Skin epidermis (tissue), 12 donors: Measurements from ENCODE around the gene RBP3.
A peak's percentile ranks its signal among the peaks of the same experiment; 100 is the strongest.

Experiments
- H3K27ac ChIP-seq, 21 experiments: fragments of 200-600 bp; sonication (generic) in 11 of 21; one replicate each; pipeline ENCODE4 v1.5.0; 2020; ENCODE audit warnings: mild to moderate bottlenecking in 3 of 21, inconsistent platforms in 2 of 21, moderate library complexity in 2 of 21
- H3K4me3 ChIP-seq, 7 experiments: fragments of 200-600 bp; sonication (generic) in 2 of 7; one replicate each; pipeline ENCODE4 v1.5.0; 2020; ENCODE audit warnings: inconsistent platforms in 2 of 7, mild to moderate bottlenecking in 2 of 7, moderate library complexity in 1 of 7

RBP3 gene

DNA sequence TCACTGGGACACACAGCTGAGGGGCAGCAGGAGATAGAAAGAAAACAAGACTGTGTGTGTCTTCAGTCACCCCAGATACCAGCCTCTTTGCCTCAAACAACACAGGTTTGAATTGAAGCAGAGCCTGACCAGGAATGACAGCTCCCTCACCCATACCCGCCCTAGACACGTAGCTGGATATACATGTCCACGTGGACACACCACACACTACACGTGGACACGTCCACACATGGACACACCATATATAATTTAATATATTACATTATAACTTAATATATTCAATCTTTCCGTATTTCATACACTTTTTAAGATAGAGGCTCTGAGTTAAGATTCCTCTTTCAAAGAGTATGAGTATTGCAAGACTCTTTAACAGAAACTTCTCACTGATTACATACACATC lies 14.6 kb upstream of the RBP3 start:
- Histone ChIP-seq H3K4me3 (no peak overlapping the region), H3K27ac (no peak overlapping the region)

DNA sequence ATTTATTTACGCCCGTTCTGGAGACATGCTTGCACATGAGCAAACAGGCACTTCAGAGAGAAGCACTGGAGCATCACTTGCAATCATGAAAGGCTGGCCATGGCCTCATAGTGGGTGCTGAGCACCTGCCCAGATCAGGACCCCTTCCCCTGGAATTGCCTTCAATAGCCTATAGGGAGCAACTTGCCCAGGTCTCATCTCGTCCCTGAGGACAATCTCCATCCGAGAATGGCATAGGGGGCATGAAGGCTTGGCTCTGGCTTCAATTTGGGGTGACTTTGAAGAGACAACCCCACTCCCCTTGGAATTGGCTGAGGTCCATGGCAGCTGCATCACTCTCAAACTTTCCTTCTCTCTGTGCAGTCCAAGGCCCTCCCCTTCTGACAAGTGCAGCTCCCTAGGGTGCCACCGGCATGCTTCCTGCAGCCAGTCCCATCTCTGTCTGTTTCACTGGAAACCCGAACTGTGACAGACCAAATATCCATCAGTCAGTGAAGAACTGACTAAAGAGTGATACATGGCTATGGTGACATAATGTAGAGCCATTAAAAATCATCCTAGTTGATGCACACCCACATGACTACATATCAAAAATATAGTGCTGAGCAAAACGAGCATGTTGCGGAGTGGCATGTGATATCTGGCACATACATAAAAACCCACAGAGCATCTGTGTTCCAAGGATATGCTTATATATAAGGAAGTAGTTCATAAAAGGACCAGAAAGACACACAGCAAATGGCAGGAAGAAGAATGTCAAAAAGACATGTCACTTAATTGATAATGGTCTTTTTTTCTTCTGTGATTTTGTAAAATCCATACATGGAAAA lies 13.5 kb upstream of the RBP3 start:
- no peak overlapping the region for H3K4me3 ChIP-seq
- H3K27ac ChIP-seq = no peak overlapping the region

DNA sequence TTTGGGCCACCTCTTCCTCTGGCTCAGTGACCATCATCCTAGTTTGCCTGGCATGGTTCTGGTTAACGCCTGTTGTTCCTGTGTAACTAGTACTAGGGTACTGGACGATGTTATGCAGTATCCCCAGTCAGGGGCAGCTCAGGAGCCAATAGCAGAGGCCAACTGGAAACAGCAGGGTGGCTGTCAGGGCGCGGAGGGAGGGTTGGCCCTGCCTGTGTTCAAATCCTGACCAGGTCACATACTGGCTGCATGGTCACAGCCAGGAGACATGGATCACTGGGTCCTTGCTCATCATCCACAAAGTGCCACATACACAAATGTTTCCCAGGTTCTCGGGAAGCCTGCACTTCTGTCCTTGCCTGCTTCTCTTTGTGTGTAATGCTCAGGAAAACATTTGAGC lies 12.3 kb upstream of the RBP3 start:
- peak overlapping the region in 1 of 21 experiments; percentile 31 for H3K27ac ChIP-seq
- H3K4me3 ChIP-seq = no peak overlapping the region

DNA sequence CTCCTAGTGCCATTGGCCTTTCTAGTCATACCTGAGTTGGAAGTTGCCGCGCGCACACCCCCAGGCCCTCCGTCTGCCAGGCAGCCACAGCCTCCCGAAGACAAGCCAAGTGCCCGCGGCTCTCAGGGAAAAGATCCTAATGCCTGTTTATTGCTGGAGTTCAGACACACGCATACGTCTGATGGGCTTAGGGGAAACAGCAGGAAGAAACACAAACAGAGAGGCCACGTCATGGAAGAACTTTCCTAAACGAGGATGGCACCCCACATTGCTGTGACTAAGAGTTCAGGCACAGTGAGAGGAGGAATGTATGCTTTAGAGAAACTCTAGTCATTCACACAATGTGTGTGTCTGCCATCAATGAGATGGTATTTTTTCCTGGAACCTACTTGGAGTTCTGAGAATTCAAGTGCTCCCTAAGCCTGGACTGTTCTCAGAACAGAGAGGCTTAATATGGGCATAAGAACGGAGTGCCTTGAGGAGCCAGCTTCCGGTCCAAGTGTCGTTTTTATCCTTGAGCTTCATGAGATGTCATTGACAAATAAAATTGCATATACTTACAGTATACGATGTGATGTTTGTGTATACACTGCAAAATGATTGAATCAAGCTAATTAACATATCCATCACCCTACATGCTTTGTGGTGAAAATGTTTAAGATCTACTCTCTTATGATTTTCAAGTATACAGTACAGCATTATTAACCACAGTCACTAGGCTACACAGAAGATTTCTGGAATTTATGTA lies 11.6 kb upstream of the RBP3 start:
- Histone ChIP-seq H3K27ac (peak overlapping the region in 2 of 21 experiments; percentile 31 to 35), H3K4me3 (no peak overlapping the region)

DNA sequence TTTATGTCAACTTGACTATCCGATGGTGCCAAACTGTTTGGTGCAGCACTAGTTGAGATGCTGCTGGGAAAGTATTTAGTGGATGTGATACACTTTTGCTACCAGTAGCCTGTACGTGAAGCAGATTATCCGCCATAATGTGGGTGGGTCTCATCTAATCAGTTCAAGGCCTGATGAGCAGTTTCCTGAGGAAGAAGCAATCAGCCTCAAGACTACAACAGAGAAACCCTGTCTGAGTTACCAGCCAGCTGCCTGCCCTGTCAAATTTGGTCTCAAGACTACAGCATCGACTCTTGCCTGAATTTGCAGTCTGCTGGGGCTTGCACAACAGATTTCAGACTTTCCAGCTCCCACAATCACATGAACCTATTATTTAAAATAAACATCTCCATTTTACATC lies 10.9 kb upstream of the RBP3 start:
- peak overlapping the region in 1 of 21 experiments; percentile 8 for H3K27ac ChIP-seq

DNA sequence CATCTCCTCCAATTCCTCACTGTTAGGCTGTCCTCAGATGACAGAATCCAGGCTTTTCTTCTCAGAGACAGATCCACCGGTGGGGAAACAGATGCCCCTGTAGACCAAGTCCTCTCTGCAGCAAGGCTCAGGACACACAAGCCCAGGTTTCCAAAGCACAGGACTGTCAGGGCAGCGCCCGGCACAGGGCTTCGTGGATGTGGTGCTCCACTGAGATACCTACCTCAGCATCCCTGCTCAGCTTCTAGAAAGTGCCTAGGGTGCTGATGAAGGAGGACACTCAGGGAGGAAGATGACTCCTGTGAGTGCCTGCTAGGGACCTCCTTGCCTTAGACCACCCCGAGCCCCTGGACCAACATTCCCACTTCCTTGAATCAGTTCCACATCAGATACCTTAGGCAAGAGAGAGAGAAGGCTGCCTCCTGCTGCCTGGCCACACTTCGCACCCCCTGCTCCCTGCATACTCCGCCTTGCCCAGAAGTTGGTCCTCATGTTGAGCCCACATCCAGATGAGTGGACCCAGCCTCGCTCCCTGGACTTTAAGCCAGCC lies 8.9 kb upstream of the RBP3 start:
- no peak overlapping the region for H3K4me3 ChIP-seq

More for the DNA sequence above, 10.9 kb upstream of the RBP3 start:
- no peak overlapping the region for H3K4me3 ChIP-seq

DNA sequence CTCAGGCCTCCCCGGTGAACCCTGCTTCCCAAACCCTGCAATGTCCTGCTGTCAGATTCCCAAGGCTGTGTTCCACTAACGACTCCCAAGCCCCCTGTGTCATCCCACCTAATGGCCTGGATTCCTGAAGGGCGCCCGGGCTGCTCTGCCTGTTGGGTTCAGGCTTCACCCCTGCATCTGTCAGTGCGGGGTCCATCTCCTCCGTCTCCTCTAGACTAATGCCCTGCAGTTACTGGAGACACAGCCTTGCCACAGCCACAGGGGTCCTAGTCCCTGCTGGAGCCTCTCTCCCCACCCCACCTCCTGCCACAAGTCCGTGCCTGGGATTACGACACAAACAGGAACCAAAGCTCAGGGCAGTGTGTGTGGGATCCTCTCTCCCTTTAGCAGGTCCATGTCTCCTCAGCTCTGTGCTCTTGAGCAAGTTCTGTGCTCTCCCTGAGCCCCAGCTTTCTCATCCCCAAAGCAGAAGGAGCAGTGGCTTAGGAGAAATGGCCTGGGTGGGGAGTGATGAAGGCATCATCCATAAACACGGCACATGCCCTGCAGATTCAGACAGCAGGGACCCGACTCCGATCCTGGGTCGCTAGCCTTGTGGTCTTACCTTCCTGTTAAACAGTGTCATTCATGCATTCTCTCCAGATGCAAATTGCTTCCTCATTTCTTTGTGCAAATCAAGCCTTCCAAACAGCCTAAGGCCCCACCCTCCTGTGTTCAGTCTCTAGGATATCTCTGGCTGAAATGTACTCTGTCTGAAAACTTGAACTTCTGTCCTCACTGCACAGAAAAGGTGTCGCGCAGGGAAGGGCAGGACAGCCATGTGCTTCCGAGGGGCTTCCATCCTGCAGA lies 8.2 kb upstream of the RBP3 start:
- no peak overlapping the region for H3K4me3 ChIP-seq
- H3K27ac ChIP-seq = no peak overlapping the region

More for the DNA sequence above, 8.9 kb upstream of the RBP3 start:
- H3K27ac ChIP-seq = no peak overlapping the region

DNA sequence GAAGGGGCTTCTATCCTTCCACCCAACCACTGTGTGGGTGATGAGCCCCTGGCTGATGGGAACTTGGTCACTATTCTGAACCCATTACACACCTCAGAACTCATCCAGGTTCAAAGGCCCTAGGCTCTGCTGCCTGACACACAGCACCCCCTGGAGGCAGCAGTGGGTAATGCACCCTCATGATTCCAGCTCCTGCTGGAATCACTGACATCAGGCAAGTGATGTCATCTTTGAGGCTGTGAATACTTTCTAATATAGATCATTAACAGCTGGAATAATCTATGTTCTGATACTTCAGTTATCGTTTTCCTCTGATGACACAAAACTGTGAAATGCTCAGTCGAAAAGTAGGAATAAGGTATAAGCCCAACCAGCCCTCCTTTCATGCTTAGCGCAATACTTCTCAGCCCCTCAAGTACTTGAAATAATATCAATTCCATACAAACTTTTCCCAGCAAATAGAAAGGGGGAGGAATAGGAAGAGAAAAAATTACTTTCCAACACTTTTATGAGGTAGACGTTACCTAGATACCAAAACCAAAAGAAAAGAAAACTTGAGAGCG lies 7.5 kb upstream of the RBP3 start:
- Histone ChIP-seq H3K4me3 (no peak overlapping the region), H3K27ac (no peak overlapping the region)

DNA sequence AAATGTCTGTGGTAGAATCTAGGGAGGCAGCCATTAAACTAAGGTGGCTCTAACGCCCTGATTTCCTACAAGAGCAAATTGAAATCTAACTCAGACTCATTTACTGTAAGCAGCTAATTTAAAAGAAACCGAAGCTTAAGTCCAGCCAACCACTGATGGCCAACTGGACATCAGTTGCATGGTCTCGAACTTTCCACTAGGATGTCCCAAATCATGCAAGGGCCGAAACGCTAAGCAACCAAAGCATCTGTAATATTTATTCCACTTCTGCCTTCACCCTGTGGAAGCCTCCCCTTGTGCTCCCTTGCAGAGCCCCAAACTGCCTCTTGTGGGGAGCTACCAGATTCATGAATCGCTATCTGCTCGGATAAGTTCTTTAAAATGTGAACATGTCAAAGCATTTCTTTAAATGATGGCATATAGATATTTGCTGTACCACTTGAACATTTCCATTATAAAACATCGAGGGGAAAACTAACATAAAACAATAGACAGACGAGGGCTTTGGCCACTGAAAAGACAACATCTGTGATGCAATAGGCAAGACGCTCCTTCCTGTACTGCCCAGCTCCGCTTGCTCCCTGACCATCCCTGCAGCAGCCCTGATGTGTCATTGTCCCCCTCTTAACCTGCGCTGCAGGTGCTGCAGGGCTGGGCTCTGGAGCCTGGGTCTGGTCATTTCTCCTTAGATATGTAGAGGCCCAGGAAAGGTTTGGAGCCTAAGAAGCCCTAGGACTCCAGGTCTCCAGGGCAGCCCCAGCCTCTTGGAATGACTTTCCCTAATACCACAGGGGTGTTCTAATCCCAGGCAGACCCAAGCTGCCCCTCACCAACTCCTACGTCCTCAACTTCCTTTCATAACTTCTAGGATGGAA lies 2.9 kb upstream of the RBP3 start:
- Histone ChIP-seq H3K4me3 (no peak overlapping the region), H3K27ac (no peak overlapping the region)

DNA sequence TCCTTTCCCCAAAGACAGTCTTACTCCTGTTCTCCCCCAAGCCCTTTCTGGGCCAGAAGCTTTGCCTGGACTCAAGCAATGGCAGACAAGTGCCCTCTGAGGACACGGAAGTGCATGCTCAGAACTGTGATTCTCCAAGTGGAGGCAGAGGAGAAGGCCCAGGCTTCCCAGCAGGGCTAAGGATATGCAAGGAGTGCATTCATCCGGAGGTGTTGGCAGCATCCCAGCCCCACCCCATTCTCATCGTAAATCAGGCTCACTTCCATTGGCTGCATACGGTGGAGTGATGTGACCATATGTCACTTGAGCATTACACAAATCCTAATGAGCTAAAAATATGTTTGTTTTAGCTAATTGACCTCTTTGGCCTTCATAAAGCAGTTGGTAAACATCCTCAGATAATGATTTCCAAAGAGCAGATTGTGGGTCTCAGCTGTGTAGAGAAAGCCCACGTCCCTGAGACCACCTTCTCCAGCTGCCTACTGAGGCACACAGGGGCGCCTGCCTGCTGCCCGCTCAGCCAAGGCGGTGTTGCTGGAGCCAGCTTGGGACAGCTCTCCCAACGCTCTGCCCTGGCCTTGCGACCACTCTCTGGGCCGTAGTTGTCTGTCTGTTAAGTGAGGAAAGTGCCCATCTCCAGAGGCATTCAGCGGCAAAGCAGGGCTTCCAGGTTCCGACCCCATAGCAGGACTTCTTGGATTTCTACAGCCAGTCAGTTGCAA lies 1.4 kb upstream of the RBP3 start:
- no peak overlapping the region for H3K4me3 ChIP-seq
- no peak overlapping the region for H3K27ac ChIP-seq

DNA sequence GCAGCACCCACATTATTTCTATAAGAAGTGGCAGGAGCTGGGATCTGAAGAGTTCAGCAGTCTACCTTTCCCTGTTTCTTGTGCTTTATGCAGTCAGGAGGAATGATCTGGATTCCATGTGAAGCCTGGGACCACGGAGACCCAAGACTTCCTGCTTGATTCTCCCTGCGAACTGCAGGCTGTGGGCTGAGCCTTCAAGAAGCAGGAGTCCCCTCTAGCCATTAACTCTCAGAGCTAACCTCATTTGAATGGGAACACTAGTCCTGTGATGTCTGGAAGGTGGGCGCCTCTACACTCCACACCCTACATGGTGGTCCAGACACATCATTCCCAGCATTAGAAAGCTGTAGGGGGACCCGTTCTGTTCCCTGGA lies 874 bp upstream of the RBP3 start:
- H3K27ac ChIP-seq = no peak overlapping the region
- no peak overlapping the region for H3K4me3 ChIP-seq

DNA sequence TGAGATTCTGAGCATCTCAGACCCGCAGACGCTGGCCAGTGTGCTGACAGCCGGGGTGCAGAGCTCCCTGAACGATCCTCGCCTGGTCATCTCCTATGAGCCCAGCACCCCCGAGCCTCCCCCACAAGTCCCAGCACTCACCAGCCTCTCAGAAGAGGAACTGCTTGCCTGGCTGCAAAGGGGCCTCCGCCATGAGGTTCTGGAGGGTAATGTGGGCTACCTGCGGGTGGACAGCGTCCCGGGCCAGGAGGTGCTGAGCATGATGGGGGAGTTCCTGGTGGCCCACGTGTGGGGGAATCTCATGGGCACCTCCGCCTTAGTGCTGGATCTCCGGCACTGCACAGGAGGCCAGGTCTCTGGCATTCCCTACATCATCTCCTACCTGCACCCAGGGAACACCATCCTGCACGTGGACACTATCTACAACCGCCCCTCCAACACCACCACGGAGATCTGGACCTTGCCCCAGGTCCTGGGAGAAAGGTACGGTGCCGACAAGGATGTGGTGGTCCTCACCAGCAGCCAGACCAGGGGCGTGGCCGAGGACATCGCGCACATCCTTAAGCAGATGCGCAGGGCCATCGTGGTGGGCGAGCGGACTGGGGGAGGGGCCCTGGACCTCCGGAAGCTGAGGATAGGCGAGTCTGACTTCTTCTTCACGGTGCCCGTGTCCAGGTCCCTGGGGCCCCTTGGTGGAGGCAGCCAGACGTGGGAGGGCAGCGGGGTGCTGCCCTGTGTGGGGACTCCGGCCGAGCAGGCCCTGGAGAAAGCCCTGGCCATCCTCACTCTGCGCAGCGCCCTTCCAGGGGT lies 703 bp downstream of the RBP3 start:
- no peak overlapping the region for H3K4me3 ChIP-seq
- no peak overlapping the region for H3K27ac ChIP-seq

DNA sequence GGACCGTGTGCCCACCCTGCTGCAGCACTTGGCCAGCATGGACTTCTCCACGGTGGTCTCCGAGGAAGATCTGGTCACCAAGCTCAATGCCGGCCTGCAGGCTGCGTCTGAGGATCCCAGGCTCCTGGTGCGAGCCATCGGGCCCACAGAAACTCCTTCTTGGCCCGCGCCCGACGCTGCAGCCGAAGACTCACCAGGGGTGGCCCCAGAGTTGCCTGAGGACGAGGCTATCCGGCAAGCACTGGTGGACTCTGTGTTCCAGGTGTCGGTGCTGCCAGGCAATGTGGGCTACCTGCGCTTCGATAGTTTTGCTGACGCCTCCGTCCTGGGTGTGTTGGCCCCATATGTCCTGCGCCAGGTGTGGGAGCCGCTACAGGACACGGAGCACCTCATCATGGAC lies 1.4 kb downstream of the RBP3 start:
- no peak overlapping the region for H3K4me3 ChIP-seq
- H3K27ac ChIP-seq = no peak overlapping the region

DNA sequence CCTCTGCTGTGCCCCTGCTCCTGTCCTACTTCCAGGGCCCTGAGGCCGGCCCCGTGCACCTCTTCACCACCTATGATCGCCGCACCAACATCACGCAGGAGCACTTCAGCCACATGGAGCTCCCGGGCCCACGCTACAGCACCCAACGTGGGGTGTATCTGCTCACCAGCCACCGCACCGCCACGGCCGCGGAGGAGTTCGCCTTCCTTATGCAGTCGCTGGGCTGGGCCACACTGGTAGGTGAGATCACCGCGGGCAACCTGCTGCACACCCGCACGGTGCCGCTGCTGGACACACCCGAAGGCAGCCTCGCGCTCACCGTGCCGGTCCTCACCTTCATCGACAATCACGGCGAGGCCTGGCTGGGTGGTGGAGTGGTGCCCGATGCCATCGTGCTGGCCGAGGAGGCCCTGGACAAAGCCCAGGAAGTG lies 1.8 kb downstream of the RBP3 start:
- H3K27ac ChIP-seq = no peak overlapping the region
- no peak overlapping the region for H3K4me3 ChIP-seq

DNA sequence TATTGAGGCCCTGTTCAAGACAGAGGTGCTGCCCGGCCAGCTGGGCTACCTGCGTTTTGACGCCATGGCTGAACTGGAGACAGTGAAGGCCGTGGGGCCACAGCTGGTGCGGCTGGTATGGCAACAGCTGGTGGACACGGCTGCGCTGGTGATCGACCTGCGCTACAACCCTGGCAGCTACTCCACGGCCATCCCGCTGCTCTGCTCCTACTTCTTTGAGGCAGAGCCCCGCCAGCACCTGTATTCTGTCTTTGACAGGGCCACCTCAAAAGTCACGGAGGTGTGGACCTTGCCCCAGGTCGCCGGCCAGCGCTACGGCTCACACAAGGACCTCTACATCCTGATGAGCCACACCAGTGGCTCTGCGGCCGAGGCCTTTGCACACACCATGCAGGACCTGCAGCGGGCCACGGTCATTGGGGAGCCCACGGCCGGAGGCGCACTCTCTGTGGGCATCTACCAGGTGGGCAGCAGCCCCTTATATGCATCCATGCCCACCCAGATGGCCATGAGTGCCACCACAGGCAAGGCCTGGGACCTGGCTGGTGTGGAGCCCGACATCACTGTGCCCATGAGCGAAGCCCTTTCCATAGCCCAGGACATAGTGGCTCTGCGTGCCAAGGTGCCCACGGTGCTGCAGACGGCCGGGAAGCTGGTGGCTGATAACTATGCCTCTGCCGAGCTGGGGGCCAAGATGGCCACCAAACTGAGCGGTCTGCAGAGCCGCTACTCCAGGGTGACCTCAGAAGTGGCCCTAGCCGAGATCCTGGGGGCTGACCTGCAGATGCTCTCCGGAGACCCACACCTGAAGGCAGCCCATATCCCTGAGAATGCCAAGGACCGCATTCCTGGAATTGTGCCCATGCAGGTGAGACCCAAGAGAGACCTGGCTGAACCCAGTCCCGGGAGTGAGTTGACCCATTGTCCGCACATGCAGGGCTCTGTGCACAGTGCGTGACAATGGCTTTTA lies 2.8 kb downstream of the RBP3 start:
- no peak overlapping the region for H3K4me3 ChIP-seq

More for the DNA sequence above, 2.8 kb downstream of the RBP3 start:
- H3K27ac ChIP-seq = no peak overlapping the region
